Measurements from ENCODE around the gene IFNL2.
"Not testable (repeated sequence)": the region's sequence is repeated elsewhere in the genome, so short reads cannot be mapped to it uniquely, and the experiment has no call there.

IFNL2 gene

GRCh38 chr19:39268085-39268484 lies at the start of gene IFNL2:
TSS of gene IFNL2 (plus strand) at chr19:39268396. CDS start at chr19:39268569, 173 bp downstream.
- DNase-seq: not testable (repeated sequence)

- DNase-seq: not testable (repeated sequence)
These were observed 49.1 kb upstream of the IFNL2 start for GRCh38 chr19:39219108-39219507.

- peak; percentile 67 for DNase-seq
These were observed 44.4 kb upstream of the IFNL2 start for GRCh38 chr19:39223703-39224279.

GRCh38 chr19:39224910-39225309 lies 43.3 kb upstream of the IFNL2 start:
- DNase-seq: no peak

- DNase-seq: no peak
These were observed 38.0 kb upstream of the IFNL2 start for GRCh38 chr19:39230096-39230764.

- no peak for DNase-seq
These were observed 35.5 kb upstream of the IFNL2 start for GRCh38 chr19:39232708-39233107.

- no peak for DNase-seq
These were observed 31.7 kb upstream of the IFNL2 start for GRCh38 chr19:39236527-39236926.

- peak; percentile 78 for DNase-seq
These were observed 30.7 kb upstream of the IFNL2 start for GRCh38 chr19:39237200-39238184.

- DNase-seq: no peak
These were observed 30.0 kb upstream of the IFNL2 start for GRCh38 chr19:39238209-39238608.

- DNase-seq: no peak
These were observed 29.3 kb upstream of the IFNL2 start for GRCh38 chr19:39238944-39239343.

- DNase-seq: no peak
These were observed 27.8 kb upstream of the IFNL2 start for GRCh38 chr19:39240421-39240820.

- DNase-seq: not testable (repeated sequence)
These were observed 24.5 kb upstream of the IFNL2 start for GRCh38 chr19:39243741-39244140.

GRCh38 chr19:39244410-39245100 lies 23.6 kb upstream of the IFNL2 start, which contains the start of gene IFNL3:
TSS of gene IFNL3 (minus strand) at chr19:39245006. CDS start at chr19:39244967, 39 bp downstream.
- DNase-seq: not testable (repeated sequence)

GRCh38 chr19:39245166-39245565 lies 23.0 kb upstream of the IFNL2 start:
- DNase-seq: not testable (repeated sequence)

GRCh38 chr19:39246951-39247669 lies 21.1 kb upstream of the IFNL2 start:
- peak; percentile 63 for DNase-seq

GRCh38 chr19:39247701-39248664 lies 20.2 kb upstream of the IFNL2 start:
- DNase-seq: peak; percentile 63

GRCh38 chr19:39248806-39249205 lies 19.4 kb upstream of the IFNL2 start, which contains the start of gene IFNL4:
TSS of gene IFNL4 (minus strand) at chr19:39248856.
- DNase-seq: no peak

GRCh38 chr19:39251081-39251480 lies 17.1 kb upstream of the IFNL2 start:
- DNase-seq: no peak

GRCh38 chr19:39251846-39252245 lies 16.4 kb upstream of the IFNL2 start:
- DNase-seq: no peak

- no peak for DNase-seq
These were observed 15.7 kb upstream of the IFNL2 start for GRCh38 chr19:39252458-39252857.

All from islet precursor cell (in vitro differentiated cells).